Kidney tubule cell (primary cell): ENCODE measurements around the gene SEC14L2.

Experiments used
- DNase-seq: peaks from one replicate; pipeline ENCODE4 v3.0.0-alpha.2; 2018; ENCODE audit warnings: low spot score

SEC14L2 gene

GRCh38 chr22:30405731-30406130 is 8.9 kb downstream of the SEC14L2 start:
- DNase-seq: no peak

GRCh38 chr22:30406400-30406799 is 9.6 kb downstream of the SEC14L2 start:
- no peak for DNase-seq

GRCh38 chr22:30408388-30409102 is 11.7 kb downstream of the SEC14L2 start:
- peak; percentile 88 for DNase-seq

DNA sequence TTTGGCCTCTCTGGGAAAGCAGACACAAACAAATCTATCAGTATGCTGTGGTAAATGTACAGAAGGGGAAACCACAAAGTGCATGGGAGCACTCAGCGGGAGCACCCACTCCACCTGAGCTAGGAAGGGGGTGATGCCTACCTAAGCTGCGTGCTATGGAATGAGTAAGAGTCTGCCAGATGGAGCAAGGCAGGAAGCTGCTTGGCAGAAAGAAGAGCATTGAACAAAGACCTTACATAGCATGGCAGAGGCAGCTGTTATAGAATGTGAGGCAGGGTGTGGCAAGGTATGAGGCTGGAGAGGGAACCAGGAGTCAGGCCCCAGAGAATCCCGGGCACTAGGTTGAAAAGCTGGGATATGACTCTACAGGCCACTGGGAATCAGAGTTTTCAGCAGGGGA is 15.0 kb downstream of the SEC14L2 start:
- no peak for DNase-seq

DNA sequence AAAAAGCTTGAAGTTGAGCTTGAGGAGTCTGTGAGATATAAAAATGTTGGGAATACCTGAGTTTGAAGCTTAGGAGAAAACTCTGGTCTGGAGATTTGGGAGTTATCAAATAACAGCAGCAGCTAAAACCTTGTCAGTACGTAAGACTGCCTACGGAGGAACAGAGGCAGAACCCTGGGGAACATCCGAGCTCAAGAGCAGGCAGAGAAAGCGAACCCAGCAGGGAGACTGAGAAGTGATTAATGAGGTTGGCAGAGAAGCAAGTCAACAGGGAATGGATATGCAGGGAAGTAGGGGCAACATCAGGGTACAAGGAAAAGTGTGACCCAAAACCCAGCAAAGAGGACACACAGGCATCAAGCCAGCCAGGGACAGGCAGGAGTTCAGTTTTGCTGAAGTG is 16.2 kb downstream of the SEC14L2 start:
- DNase-seq: no peak

- DNase-seq: no peak
Observed at GRCh38 chr22:30413745-30414524, 17.1 kb downstream of the SEC14L2 start.

GRCh38 chr22:30414525-30415047 is 17.8 kb downstream of the SEC14L2 start:
- DNase-seq: no peak

DNA sequence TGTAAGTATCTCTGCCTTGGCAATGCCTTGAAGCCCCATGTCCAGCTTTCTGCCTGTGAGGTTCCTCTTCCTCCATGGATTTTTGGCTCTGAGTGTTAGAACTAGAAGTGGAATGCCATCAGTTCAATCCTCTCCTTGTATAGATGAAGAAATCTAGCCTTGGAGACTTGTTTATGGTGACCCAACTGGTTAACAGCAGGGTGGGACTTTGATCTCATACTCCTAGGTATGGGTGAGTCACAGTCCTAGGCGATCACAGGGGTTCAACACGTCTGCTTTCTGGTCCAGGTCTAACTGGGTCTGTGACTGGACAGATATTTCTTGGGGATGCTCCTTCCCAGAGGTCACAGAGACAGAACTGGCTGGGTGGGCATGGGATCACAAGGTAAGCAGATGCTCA is 19.6 kb downstream of the SEC14L2 start:
- DNase-seq: peak; percentile 32

GRCh38 chr22:30416837-30417236 is 20.0 kb downstream of the SEC14L2 start:
- no peak for DNase-seq

GRCh38 chr22:30420347-30421125 is 23.7 kb downstream of the SEC14L2 start:
- DNase-seq: peak; percentile 88

DNA sequence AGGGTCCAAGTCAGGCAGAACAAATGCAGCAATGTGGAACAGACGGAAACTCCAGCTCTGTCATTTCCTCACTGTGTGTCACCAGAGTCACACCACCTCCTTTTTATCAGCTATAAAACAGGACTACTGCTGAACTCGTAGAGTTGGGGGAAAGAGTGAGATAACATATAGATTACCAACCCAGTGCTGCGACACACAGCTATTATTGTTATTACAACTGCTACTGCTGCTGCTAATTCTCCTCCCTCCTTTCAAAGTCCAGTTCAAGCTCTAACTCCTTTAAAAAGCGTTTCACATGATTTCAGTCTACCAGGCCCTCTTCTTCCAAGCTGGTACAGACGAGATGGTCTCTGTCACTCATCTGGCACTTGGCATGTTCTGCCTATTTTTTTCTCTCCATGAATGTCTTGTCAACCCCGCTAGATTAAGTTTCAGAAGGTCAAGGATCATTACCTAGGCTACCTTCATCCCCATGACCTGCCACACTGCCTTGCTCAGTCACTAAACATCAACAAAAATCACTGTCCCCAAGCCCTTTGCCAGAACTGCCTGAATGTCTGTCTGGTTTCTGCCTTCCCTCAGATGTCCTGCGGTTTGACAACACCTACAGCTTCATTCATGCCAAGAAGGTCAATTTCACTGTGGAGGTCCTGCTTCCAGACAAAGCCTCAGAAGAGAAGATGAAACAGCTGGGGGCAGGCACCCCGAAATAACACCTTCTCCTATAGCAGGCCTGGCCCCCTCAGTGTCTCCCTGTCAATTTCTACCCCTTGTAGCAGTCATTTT is 25.1 kb downstream of the SEC14L2 start:
- DNase-seq: peak; percentile 57

DNA sequence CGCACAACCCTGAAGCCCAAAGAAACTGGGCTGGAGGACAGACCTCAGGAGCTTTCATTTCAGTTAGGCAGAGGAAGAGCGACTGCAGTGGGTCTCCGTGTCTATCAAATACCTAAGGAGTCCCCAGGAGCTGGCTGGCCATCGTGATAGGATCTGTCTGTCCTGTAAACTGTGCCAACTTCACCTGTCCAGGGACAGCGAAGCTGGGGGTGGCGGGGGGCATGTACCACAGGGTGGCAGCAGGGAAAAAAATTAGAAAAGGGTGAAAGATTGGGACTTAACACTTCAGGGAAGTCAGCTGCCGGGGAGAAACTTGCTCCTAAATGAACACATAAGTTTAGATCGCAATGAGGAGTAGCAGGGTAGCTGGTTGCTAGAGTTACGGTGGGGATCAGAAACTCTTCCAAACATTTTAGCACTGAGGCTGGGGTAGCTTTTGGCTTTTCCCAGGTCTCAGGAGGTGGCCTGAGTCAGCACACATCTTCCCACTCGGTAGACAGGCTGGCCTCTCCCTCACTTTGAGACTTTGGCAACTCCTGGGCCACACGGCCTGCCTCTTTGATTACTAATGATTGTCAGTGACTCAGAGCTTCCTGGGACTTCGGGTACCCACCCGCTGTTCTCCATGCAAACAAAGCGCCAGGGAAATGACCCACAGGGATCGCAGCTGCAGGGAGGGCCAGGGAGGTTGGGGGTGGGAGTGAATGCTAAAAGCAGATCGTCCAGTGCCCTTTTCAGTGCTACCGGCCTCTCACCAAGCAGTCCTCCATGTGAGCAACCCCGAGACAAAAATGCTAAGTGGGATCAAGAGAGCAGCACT is 25.9 kb downstream of the SEC14L2 start:
- DNase-seq: peak; percentile 98

GRCh38 chr22:30423301-30423958 is 26.6 kb downstream of the SEC14L2 start:
- peak; percentile 92 for DNase-seq

GRCh38 chr22:30423959-30424533 is 27.2 kb downstream of the SEC14L2 start:
- DNase-seq: peak; percentile 100

- DNase-seq: peak; percentile 65
Observed at GRCh38 chr22:30424534-30425326, 27.9 kb downstream of the SEC14L2 start.

- DNase-seq: no peak
Observed at GRCh38 chr22:30425327-30425615, 28.5 kb downstream of the SEC14L2 start.

DNA sequence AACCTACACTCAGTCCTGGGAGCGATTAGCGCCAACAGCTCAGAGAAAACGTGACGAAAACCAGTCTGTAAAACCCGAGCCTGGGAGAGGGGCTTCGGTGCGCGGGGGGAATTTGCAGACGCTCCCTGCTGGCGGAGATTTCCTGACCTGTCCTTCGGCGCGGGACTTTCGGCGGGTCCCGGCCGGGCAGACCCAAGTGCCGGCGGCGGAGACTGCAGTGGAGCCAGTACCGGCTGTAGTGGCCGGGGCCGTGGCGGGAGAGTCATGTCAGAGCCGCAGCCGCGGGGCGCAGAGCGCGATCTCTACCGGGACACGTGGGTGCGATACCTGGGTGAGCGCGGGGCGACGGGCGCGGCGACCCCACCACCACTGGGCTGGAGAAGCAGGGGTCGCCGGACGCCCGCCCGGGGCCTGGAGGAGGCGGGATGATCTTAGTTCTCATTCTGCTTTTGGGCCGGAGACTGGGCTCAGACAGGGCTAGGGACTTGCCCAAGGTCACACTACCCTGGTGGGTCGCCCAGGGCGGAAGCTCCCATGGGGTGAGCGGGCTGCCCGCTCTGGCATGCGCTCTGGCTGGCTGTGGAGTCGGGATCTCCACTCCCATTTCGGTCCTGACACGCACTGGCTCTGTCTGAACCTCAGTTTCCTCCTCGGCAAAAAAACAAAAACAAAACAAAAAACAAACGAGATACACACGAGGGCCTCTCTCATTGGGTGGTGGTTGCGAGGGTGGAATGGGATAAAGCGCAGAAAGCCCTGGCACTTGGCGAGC is 29.0 kb downstream of the SEC14L2 start, which contains the start of gene MTFP1:
MTFP1 (plus strand) TSS at position 153 of the 772 bp plus-strand sequence; CDS start at position 265, 112 bp downstream.
- peak; percentile 69 for DNase-seq
